Placental epithelial cell (primary cell): Measurements from ENCODE around the gene FOXJ3. TPM values are rescaled to one million over a fixed set of nuclear protein-coding genes. Genes with fewer than 3 reads are reported as not detected.

ENCODE experiments used
- total RNA-seq: library from RNA; depleted of rRNA; stranded (reverse); fragments of >200 nt; gene quantifications from 2 replicates; pipeline ENCODE4 v1.2.3, GENCODE V29; 2012

Gene FOXJ3
- 34.5 and 38.8 TPM in 2 replicates for total RNA-seq

DNA sequence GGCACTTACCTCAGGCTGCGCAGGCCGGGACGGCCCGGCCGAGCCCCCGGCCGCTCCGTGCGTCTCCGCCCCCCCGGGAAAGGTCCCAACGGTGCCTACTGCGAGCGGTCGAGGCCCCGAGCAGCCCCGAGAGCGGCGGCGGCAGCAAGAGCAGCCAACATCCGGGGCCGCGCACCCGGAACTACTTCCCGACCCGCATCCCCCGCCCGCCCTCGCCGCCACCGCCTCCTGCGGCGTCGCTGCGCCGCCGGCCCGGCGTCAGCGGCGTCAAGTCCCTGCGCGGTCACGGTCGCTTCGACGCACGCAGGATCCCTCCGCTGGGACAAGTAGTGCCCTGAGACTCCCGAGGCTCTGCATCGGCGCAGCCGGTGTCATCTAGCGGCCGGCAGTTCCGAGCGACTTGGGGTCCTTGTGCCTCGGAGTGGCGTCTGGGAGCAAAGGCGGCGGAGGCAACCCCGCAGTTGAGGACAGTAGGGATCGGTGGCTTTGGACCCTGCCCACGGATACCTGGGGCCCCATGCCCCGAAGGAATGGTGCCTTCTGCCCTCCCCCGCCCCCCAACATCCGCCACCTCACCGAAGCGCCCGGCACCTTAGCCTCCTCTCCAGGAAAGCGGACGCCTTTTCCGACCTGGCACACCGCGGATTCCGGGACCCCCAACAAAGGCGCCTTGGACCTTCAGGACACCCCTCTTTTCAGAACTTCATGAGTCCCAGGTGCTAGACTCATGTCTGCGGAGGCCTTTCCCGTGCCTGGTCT, at the start of gene FOXJ3:
Gene FOXJ3 (minus strand): TSS at position 186 of the 759 bp plus-strand sequence. CDS start 24,142 bp downstream, outside the sequence.

DNA sequence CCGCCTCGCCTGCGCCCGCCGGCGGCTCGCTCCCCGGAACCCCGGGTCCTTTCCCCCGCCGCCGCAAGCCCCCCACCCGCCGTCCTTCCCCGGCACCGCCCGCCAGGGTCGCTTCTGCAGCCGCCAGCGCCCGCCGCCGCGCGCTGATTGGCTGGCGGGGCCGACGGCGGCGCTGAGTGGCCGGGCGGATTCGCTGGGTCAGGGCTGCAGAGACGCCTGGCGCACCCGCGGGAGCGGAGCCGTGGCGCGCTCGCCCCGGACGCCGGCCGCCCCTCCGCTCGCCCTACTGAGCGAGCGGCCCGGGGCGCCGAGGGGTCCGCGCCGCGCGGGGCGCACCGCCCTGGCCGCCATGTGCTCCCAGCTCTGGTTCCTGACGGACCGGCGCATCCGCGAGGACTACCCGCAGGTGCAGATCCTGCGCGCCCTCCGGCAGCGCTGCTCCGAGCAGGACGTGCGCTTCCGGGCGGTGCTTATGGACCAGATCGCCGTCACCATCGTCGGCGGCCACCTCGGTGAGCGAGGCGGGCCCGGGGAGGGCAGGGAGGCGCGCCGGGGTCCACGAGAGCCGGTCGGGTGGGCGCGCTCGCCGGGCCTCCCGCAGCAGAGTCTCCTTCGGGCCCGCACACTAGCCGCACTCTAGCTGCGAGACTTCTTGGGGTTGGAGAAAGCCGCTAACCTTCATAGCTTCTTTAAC, 45.7 kb upstream of the FOXJ3 start, which contains the start of gene RIMKLA:
Gene RIMKLA (plus strand): TSS at position 207 of the 694 bp plus-strand sequence. CDS start 143 bp downstream, at position 350.

DNA sequence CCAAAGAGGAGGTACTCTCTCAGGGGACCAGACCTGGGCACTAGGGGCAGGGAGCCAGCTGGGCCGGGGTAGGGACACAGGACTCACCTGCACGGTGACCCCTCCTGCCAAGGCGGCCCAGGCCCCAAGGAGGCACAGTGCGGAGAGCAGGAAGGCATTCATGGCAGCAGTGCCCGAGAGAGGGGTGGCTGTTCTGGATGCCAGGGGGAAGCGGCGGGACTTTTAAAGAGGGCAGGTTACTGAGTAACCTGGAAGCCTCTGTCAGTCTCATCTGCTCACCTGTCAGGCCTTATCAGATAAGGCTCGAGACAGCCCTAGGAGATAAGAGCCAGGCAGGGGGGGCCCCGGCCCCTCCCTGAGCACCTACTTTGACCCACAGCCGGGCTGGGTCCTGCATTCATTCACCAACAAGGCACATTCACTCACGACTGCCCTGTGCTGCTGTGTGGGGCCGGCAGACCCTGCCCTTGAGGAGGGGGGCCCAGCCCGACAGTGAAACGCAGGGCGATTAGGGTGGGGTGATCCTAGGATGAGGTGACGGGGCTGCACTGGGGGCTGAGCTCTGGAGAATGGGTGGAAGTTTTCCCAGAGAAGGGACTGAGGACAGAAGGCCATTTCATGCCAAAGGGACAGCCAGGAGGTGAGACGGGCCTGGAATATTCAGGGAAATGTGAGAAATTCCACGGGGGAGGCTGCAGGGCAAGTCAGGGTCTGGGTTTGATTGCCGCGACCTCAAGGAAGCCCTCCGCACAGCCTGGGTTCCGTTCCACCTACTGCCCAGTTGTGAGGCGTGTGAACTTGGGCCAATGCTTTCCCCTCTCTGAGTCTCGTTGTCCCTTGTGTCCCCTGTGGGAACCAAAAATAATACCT, 170.2 kb downstream of the FOXJ3 start, which contains the start of gene GUCA2A:
Gene GUCA2A (minus strand): TSS at position 195 of the 870 bp plus-strand sequence. CDS start 33 bp downstream, at position 162.

DNA sequence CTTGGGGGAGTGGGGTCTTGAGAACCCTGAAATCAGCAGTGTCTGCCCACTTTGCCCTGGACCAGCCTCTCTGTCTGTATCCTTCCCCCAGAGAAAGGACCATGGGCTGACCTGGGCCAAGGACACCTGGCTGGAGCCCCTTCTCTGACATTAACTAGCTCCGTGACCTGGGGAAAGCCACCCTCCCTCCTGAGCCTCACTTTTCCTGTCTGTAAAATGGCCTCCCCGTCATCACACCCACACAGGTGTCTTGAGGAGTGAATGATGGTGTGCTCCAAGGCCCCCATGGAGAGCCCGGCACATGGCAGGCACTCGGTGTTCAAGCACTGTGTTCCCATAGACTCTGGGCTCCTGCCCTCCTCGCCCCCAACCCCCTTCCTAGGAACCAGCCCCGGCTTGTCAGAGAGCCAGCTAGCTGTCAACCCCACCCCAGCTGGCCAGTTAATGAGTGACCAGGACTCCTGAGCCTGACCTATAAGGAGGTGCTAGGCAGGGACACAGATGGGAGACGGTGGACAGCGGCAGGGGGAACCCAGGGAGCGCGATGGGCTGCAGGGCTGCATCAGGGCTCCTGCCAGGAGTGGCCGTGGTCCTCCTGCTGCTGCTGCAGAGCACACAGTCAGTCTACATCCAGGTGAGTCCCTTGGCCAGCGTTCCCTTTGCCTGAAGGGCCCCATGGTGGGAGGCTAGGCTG, 182.0 kb downstream of the FOXJ3 start, which contains the start of gene GUCA2B:
Gene GUCA2B (plus strand): TSS at position 504 of the 694 bp plus-strand sequence. CDS start 41 bp downstream, at position 545.

Other genes starting within 250 kb of the FOXJ3 start
- not detected in 2 replicates for gene GUCA2B, start 181.8 kb downstream of the FOXJ3 start, total RNA-seq
- gene GUCA2A, start 170.5 kb downstream of the FOXJ3 start, total RNA-seq = not detected in 2 replicates
- under 0.01 TPM in 1 of 2 replicates, not detected in the other for gene RIMKLA, start 45.6 kb upstream of the FOXJ3 start, total RNA-seq
- gene ZMYND12, start 120.8 kb upstream of the FOXJ3 start, total RNA-seq = 1.8 and 6.3 TPM in 2 replicates
- gene PPCS, start 121.3 kb upstream of the FOXJ3 start, total RNA-seq = 68.7 and 75.6 TPM in 2 replicates
- 0.33 and 2.4 TPM in 2 replicates for gene CCDC30, start 128.1 kb upstream of the FOXJ3 start, total RNA-seq